ENCODE data around the gene EIF4ENIF1.
"Not testable (repeated sequence)": the region's sequence is repeated elsewhere in the genome, so short reads cannot be mapped to it uniquely, and the experiment has no call there.

Gene EIF4ENIF1, protein sequence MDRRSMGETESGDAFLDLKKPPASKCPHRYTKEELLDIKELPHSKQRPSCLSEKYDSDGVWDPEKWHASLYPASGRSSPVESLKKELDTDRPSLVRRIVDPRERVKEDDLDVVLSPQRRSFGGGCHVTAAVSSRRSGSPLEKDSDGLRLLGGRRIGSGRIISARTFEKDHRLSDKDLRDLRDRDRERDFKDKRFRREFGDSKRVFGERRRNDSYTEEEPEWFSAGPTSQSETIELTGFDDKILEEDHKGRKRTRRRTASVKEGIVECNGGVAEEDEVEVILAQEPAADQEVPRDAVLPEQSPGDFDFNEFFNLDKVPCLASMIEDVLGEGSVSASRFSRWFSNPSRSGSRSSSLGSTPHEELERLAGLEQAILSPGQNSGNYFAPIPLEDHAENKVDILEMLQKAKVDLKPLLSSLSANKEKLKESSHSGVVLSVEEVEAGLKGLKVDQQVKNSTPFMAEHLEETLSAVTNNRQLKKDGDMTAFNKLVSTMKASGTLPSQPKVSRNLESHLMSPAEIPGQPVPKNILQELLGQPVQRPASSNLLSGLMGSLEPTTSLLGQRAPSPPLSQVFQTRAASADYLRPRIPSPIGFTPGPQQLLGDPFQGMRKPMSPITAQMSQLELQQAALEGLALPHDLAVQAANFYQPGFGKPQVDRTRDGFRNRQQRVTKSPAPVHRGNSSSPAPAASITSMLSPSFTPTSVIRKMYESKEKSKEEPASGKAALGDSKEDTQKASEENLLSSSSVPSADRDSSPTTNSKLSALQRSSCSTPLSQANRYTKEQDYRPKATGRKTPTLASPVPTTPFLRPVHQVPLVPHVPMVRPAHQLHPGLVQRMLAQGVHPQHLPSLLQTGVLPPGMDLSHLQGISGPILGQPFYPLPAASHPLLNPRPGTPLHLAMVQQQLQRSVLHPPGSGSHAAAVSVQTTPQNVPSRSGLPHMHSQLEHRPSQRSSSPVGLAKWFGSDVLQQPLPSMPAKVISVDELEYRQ

DNA sequence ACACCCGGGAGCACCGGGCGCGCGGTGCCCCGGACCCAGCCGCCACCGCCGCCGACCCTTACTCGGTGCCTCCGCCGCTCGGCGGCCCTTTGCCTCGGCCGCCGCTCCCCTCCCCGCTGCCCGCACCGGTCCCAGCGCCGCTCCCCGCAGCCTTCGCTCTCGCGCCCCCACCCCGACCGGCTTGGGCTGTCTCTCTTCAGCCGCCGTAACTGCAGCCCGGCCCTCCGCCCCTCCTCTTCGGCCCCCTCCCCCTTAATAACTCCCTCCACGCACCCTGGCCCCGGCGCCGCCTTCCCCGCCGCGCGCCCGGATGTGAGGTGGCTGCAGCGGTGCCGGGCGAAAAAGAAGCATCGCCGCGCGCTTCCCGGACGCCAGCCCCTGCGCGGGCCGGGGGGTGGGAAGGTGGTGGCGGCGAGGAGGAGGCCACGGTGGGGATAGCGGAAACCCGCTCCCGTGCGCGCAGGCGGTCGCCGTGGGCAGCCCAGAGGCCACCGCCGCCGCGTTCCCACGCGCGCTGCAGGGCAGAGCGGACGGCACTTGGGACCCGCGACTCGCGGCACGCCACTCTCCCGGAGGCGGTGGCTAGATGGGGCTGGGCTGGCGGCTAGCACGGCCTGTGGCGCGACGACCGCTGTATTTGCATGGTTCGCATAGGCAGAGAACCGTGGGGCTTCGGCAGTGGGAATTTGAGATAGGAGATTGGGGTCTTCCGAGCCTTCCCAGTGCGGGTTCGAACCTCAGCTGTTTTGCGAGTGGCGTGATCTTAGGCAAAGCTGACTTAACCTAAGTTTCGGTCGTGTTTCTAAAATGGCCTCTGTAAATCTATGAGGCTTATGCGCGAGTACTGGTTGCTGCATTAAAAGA is at the start of gene EIF4ENIF1:
Gene EIF4ENIF1, minus strand, starts transcription at position 211 of the 864 bp plus-strand sequence. CDS start 1,124 bp downstream, outside the sequence.
- peak; percentile 59 to 65 for DNase-seq (ENCODE audit: low read depth in 2 of 2)

GRCh38 chr22:31538815-31539214 is 49.2 kb upstream of the EIF4ENIF1 start:
- DNase-seq (ENCODE audit: low read depth in 2 of 2) = no peak

GRCh38 chr22:31537019-31537535 is 47.4 kb upstream of the EIF4ENIF1 start:
- no peak for DNase-seq (ENCODE audit: low read depth in 2 of 2)

DNA sequence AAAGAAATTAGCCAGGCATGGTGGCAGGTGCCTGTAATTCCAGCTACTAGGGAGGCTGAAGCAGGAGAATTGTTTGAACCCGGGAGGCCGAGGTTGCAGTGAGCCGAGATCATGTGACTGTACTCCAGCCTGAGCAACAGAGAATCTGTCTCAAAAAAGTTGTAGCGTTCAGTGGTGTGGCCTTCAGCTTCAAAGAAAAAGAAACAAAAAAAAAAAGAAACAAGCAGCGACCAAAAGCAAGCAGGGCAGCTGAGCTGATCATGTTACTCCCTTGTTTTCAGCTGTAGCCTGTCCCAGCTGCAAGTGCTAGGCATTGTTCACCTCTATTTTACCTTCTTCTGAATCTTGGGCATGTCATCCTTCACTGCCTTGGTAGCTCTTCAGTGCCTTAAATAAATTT is 43.7 kb upstream of the EIF4ENIF1 start:
- DNase-seq (ENCODE audit: low read depth in 2 of 2) = no peak

DNA sequence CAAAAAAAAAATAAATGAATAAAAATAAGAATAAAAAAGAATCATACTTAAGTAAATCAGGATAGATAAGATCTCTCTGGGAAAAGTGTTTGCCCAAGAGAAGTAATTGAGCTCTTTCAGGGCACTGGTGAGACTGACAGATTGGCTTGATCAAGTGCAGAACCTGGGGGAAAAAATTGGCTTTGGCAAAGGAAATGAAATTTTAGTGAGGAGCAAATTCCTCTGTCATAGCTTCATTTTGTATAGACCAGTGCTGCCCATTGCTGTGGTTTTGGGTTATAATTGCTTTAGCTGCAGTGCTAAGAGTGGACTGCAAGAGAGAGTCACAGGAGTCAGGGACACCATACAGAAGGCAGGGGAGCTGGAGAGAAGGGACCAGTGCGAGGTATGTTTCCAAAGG is 42.4 kb upstream of the EIF4ENIF1 start:
- no peak for DNase-seq (ENCODE audit: low read depth in 2 of 2)

GRCh38 chr22:31530823-31531195 is 41.2 kb upstream of the EIF4ENIF1 start:
- no peak for DNase-seq (ENCODE audit: low read depth in 2 of 2)

GRCh38 chr22:31526270-31526669 is 36.6 kb upstream of the EIF4ENIF1 start:
- no peak for DNase-seq (ENCODE audit: low read depth in 2 of 2)

- not testable (repeated sequence) for DNase-seq (ENCODE audit: low read depth in 2 of 2)
Measured at GRCh38 chr22:31524132-31524531, 34.5 kb upstream of the EIF4ENIF1 start.

- no peak for DNase-seq (ENCODE audit: low read depth in 2 of 2)
Measured at GRCh38 chr22:31520051-31520450, 30.4 kb upstream of the EIF4ENIF1 start.

DNA sequence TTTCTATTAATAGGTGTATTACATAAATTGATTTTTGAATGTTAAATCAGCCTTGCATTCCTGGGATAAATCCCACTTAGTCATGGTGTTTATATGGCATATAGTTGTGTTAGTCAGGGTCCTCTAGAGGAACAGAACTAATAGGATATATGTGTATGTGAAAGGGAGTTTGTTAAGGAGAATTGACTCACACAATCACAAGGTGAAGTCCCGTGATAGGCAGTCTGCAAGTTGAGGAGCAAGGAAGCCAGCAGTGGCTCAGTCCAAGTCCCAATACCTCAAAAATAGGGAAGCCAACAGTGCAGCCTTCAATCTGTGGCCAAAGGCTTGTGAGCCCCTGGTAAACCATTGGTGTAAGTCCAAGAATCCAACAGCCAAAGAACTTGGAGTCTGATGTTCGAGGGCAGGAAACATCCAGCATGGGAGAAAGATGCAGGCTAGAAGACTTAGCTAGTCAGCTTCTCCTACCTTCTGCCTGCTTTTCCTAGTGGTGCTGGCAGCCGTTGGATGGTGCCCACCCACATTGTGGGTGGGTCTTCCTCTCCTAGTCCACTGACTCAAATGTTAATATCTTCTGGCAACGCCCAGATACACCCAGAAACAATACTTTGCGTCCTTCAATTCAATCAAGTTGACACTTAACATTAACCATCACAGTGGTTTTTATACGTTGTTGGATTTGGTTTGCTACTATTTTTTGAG is 19.6 kb upstream of the EIF4ENIF1 start:
- DNase-seq (ENCODE audit: low read depth in 2 of 2) = no peak

- DNase-seq (ENCODE audit: low read depth in 2 of 2) = no peak
Measured at GRCh38 chr22:31508536-31508935, 18.9 kb upstream of the EIF4ENIF1 start.

DNA sequence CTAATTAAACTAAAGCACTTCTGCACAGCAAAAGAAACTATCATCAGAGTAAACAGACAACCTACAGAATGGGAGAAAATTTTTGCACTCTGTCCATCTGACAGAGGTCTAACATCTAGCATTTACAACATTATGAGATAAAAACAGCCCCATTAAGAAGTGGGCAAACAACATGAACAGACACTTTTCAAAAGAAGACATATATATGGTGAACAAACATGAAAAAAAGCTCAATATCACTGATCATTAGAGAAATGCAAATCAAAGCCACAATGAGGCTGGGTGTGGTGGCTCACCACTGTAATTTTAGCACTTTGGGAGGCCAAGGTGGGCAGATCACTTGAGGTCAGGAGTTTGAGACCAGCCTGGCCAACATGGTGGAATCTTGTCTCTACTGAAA is 17.9 kb upstream of the EIF4ENIF1 start:
- not testable (repeated sequence) for DNase-seq (ENCODE audit: low read depth in 2 of 2)

DNA sequence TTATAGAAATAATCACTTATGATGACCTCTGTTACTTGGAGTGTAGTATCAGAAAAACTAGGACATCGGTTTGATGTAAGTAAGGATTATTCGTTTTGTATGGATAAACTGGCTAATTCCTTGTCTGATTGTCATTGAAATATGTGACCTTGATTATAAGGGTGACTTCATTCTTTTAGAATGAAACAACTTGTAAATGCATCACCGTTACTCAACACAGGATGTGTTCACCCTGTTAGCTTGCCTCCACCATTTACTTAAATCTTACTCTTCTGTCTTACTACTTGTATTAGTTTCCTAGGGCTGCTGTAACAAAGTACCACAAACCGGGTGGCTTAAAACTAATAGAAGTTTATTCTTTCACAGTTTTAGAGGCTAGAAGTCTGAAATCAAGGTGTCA is 14.6 kb upstream of the EIF4ENIF1 start:
- no peak for DNase-seq (ENCODE audit: low read depth in 2 of 2)

DNA sequence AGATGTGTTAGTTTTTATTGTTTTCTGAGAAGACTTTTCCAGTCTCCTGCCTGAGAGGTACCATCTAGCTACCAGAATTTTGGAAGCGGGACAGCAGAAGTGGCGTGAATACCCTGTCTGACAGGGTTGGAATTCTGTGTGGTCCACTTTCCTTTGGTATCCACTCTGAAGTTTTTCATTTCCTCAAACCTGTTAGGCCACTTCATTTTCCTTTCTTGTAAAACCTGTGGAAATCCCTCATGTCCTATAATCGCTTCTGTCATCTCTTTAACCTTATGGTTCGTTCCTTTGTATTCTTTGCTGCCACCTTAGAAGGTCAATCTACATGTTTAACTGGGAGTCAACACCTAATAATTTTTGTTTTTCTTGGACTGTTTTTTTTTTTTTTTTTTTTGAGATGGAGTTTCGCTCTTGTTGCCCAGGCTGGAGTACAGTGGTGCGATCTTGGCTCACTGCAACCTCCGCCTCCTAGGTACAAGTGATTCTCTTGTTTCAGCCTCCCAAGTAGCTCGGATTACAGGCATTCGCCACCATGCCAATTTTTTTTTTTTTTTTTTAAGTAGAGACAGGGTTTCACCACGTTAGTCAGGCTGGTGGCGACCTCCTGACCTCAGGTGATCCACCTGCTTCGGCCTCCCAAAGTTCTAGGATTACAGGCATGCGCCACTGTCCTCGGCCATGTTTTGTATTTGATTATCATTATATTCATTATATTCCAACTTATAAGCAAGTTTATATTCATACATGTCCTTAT is 13.7 kb upstream of the EIF4ENIF1 start:
- no peak for DNase-seq (ENCODE audit: low read depth in 2 of 2)

DNA sequence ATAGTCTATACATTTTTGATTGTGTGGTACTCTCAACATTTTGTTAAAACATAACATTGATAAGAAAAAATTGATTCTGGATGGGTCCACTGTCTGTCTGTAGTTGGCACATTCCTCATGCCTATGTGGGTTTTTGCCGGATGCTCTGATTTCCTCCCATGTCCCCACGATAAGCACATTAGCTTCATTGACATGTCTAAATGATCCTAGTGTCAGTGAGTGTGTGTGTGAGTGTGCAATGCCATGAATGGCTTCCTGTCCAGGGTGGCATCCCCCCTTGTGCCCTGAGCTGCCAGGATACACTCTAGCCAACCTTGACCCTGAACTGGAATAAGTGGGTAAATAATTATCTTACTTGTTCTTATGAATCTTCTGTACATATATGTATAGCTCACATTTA is 12.1 kb upstream of the EIF4ENIF1 start:
- no peak for DNase-seq (ENCODE audit: low read depth in 2 of 2)

- no peak for DNase-seq (ENCODE audit: low read depth in 2 of 2)
Measured at GRCh38 chr22:31497148-31497938, 7.7 kb upstream of the EIF4ENIF1 start.

DNA sequence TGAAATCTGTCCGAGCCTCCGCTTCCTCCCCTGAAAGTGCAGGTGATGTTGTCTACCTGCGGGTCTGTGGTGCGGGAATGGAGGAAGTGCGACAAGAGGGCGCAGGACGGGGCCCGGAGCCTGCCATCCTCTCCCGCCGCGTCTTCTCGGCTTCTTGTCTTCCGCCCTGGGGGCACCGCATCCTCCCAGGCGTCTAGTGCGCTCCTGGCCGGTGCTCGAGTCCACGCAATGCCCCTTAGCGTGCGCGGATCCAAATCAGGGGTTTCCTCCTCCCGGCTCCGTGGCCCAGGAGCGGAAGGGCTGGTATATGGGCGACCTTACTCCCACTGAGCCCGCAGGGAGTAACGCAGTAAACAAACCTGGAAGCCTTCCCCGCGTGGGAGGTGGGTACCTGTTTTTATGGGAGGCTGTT is 7.1 kb upstream of the EIF4ENIF1 start:
- DNase-seq (ENCODE audit: low read depth in 2 of 2) = no peak

- DNase-seq (ENCODE audit: low read depth in 2 of 2) = peak; percentile 90 to 92
Measured at GRCh38 chr22:31496007-31496734, 6.5 kb upstream of the EIF4ENIF1 start, which contains the start of gene SFI1. SFI1 (plus strand) TSS chr22:31496536; CDS start chr22:31508285, 11,749 bp downstream.
